Dendritic cell treated with granulocyte-macrophage colony-stimulating factor and Interleukin-4, amounts not matched to agents 40 ng/mL and 50 ng/mL, for 4 days (primary cell): Measurements from ENCODE around the gene SDF4.

Experiments
- H3K27ac Mint-ChIP-seq: one replicate; pipeline ENCODE4 v1.8.0; 2022; ENCODE audit warnings: mild to moderate bottlenecking, mixed read lengths
- H3K27me3 Mint-ChIP-seq: one replicate; pipeline ENCODE4 v1.8.0; 2022; ENCODE audit warnings: mild to moderate bottlenecking, mixed read lengths
- H3K36me3 Mint-ChIP-seq: one replicate; pipeline ENCODE4 v1.8.0; 2022; ENCODE audit warnings: low read depth, mixed read lengths
- H3K4me1 Mint-ChIP-seq: one replicate; pipeline ENCODE4 v1.8.0; 2022; ENCODE audit warnings: low read depth, mixed read lengths
- H3K4me3 Mint-ChIP-seq: one replicate; pipeline ENCODE4 v1.8.0; 2022; ENCODE audit warnings: mild to moderate bottlenecking, moderate library complexity, mixed read lengths
- H3K9me3 Mint-ChIP-seq: one replicate; pipeline ENCODE4 v1.8.0; 2022; ENCODE audit warnings: mixed read lengths
- intact Hi-C: fragments of 100-400 bp; cut with micrococcal nuclease; formaldehyde crosslinking; loops from one replicate; pipeline ENCODE4 v1.15.0; 2022

The SDF4 gene

DNA sequence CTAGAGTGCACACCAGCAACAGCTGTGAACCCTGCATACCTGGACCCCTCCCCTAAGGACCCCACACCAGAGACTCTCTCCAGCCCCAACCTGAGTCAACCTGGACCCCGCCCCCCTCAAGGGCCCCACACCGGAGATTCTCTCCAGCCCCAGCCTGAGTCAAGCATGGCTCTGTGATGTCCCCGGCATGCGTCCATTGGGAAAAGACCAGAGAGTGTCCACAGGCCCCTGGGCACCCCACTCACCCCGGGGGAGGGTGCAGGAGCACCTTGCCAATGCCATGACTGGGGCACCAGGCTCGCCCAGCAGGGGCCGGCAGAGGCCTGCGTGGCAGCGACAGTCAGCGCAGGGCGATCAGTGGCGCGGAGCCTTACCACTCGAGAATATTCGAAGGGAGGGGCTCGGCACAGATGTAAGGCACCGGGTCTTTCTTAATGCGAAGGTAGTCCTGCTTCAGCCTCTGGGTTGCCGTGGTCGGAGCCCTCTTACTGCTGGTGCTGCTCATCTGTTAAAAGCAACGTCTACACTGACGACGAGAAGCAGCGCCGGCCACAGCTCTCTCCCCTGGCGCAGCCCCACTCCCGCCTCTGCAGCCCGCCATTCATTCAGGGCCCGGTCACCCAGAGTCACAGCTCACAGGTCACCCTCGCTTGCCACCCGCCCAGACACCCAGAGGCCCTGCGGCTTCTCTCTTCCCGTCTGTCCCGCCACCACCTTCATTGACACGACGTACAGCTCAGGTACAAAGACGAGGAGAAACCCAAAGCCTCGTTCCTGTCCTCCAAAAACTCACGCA, 35.9 kb upstream of the SDF4 start:
- H3K9me3 Mint-ChIP-seq, result no peaks in the 10 kb centered on the region

DNA sequence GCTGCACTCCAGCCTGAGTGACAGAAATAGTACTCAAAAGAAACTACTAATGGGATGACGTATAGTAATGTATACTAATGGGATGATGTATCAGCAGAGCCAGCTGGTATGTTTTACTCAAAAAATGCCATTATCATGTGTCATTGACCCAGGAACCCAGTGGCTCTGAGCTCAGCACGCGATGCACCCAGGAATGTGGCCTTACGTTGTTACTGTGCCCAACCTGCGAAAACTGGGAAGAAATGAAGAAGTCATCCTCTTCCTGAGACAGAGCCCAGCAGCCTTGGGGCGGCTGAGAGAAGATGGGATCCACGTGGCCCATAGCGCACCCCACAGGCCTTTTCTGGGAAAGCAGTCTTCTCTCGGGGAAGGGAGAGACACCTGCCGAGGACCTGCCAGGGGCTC, 33.1 kb upstream of the SDF4 start:
- intact Hi-C loops, result no loop called here

More for the DNA sequence above, 35.9 kb upstream of the SDF4 start:
- intact Hi-C loops, result no loop called here
- no peak overlapping the region for H3K4me3 Mint-ChIP-seq
- peaks cover 35% of the 10 kb centered on the region for H3K4me1 Mint-ChIP-seq
- peaks cover 96% of the 10 kb centered on the region for H3K36me3 Mint-ChIP-seq
- H3K27me3 Mint-ChIP-seq, result no peaks in the 10 kb centered on the region
- no peak overlapping the region for H3K27ac Mint-ChIP-seq

DNA sequence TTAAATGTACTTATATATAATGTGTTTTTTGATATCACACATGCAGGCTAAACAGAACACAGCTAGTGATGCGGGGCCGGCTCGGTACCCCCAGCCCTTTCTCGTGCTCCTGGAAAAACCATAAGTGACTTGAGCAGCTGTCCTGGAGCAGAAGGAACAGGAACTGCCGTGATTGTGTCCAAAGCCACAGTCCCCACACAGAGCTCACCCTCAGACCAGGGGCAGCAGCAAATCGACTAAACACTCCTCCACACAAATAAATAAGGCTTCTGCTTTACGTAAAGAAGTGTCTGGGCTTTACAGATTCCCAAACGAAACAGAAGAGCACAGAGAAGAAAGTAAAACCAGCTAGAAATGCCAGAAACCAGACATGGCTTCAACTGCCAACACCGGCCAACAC, 32.2 kb upstream of the SDF4 start:
- no peak overlapping the region for H3K27ac Mint-ChIP-seq
- no peak overlapping the region for H3K4me3 Mint-ChIP-seq
- H3K4me1 Mint-ChIP-seq, result peaks cover 31% of the 10 kb centered on the region
- H3K27me3 Mint-ChIP-seq, result no peaks in the 10 kb centered on the region
- no peaks in the 10 kb centered on the region for H3K9me3 Mint-ChIP-seq
- peaks cover 94% of the 10 kb centered on the region for H3K36me3 Mint-ChIP-seq
- intact Hi-C loops, result no loop called here

More for the DNA sequence above, 33.1 kb upstream of the SDF4 start:
- Mint-ChIP-seq H3K36me3 (peaks cover 93% of the 10 kb centered on the region), H3K27ac (no peak overlapping the region), H3K4me3 (no peak overlapping the region), H3K27me3 (no peaks in the 10 kb centered on the region), H3K4me1 (peaks cover 29% of the 10 kb centered on the region), H3K9me3 (no peaks in the 10 kb centered on the region)

DNA sequence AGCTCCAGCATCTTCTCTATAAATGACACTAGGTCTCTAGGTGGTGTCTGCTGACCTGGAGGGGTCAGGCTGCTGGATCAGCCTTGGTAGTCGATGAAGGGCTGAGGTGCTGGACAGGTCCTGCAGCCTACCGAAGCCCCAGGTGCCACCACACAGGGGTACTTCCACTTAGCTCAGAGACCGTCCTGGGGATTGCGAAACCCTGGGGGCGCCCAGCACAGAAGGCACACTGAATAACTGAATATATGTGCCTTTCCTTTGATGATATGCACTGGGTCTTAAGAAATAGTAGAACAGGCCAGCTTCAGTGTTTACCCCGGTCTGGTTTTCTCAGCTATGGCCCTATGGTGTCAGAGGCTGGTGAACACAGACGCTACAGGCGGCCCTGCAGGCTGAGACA, 31.0 kb upstream of the SDF4 start:
- peaks cover 37% of the 10 kb centered on the region for H3K4me1 Mint-ChIP-seq
- no peak overlapping the region for H3K4me3 Mint-ChIP-seq
- no peaks in the 10 kb centered on the region for H3K27me3 Mint-ChIP-seq
- no peaks in the 10 kb centered on the region for H3K9me3 Mint-ChIP-seq
- peak overlapping the region; percentile 27 for H3K27ac Mint-ChIP-seq
- peaks cover 94% of the 10 kb centered on the region for H3K36me3 Mint-ChIP-seq
- intact Hi-C loops, result no loop called here

DNA sequence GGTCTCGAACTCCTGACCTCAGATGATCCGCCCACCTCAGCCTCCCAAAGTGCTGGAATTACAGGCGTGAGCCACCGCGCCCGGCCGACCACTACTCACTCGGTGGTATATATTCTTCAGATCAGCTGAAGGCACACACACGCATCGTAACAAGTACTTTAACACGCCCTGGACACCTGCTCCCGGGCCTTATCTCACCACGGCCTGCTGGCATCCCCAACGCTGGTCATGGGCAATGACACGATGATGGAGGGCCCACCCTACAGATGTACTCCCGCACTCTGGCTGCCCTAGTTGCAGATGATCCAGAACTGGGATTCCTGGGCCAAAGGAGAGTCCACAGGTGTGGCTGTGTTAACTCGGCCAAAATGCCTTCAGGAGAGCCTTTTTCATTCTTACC, 30.3 kb upstream of the SDF4 start:
- peaks cover 37% of the 10 kb centered on the region for H3K4me1 Mint-ChIP-seq
- intact Hi-C loops, result no loop called here
- H3K36me3 Mint-ChIP-seq, result peaks cover 94% of the 10 kb centered on the region
- H3K9me3 Mint-ChIP-seq, result no peaks in the 10 kb centered on the region
- H3K27me3 Mint-ChIP-seq, result no peaks in the 10 kb centered on the region
- no peak overlapping the region for H3K27ac Mint-ChIP-seq
- H3K4me3 Mint-ChIP-seq, result no peak overlapping the region

DNA sequence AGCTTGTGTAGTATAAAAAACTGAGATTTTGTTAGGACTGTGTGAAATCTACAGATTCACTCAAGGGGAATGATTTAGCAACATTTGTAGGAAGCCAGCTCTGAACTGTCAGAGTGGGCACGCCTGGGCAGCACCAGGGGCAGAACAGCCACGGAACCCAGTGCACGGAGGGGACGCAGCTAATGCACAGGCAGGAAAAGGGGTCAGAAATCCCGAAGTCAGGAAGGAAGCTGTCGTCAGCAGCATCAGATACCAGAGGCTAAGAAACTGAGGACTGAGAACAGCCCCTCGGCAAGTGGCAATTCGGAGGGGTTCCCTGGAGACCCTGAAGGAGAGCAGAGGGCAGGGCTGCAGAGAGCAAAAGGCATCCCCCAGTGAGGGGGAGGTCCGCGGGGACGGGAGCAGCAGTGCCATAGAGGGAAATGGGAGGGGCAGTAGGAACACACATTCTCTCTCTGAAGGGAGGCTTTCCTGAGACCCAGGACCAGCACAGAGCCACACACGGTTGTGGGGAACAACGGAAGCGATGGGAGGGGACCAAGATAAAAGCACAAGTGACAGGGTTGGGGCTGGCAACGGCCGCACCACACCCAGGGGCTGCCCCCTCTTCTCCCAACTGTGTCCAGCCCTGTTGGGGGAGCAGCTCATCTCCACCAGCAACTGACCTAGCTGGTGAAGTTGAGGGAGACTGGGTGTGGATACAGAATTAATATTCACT, 29.2 kb upstream of the SDF4 start:
- Mint-ChIP-seq H3K9me3 (no peaks in the 10 kb centered on the region), H3K4me3 (no peak overlapping the region), H3K27me3 (no peaks in the 10 kb centered on the region), H3K27ac (peak overlapping the region; percentile 38), H3K4me1 (peaks cover 37% of the 10 kb centered on the region), H3K36me3 (peaks cover 97% of the 10 kb centered on the region)
- intact Hi-C loops, result no loop called here

DNA sequence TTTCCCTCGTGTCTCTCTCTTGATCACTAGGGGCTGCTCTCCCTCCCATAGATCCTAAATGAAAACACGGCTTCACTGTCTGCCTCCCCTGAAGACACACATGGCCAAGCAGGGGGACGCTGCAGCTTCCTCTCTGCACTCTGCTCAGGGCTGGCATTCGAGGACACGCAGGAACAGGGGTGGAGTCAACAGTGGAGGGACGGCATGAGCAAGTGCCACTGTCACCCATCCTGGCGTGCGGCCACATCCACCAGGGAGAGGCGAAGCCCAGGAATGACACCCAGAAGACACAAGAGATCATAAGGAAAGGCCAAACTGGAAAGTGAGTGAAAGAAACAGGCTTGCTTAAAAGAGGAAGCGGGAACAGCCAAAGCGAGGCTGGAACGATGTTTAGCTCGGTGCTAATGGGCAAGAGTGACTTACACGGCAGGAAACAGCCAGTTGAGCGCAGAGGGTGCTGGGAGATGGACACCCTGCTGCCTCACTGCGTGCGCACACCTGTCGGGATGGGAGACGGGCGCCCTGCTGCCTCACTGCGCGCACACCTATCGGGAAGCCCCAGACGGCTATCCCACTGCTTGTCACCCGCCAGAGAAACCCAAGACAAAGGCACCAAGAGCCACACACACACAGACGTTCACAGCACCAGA, 28.3 kb upstream of the SDF4 start:
- Mint-ChIP-seq H3K36me3 (peaks cover 97% of the 10 kb centered on the region), H3K27me3 (no peaks in the 10 kb centered on the region), H3K27ac (peak overlapping the region; percentile 38), H3K4me1 (peaks cover 37% of the 10 kb centered on the region), H3K4me3 (peak overlapping the region; percentile 10), H3K9me3 (no peaks in the 10 kb centered on the region)
- intact Hi-C loops, result no loop called here

DNA sequence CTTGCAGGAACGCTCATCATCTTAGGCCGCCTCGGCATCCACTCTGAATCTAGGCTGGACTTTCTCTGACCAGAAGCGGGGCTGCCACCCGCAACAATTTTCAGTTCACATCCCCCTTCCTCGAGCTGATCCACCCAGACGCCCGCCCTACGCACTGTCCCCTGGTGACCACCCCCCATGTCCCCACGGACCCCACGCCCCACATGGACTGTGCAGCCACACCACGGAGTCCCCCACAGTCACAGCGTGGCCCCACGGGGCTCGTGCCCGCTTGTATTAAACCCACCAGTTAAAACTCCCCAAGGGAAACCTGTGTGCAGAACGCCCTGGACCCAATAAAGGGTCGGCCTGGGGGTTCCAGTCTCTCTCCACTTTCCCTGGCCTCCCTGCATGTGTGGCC, 27.7 kb upstream of the SDF4 start:
- Mint-ChIP-seq H3K9me3 (no peaks in the 10 kb centered on the region), H3K27me3 (no peaks in the 10 kb centered on the region), H3K27ac (peak overlapping the region; percentile 38), H3K4me1 (peaks cover 37% of the 10 kb centered on the region), H3K4me3 (peak overlapping the region; percentile 10), H3K36me3 (peaks cover 97% of the 10 kb centered on the region)
- intact Hi-C loops, result no loop called here

DNA sequence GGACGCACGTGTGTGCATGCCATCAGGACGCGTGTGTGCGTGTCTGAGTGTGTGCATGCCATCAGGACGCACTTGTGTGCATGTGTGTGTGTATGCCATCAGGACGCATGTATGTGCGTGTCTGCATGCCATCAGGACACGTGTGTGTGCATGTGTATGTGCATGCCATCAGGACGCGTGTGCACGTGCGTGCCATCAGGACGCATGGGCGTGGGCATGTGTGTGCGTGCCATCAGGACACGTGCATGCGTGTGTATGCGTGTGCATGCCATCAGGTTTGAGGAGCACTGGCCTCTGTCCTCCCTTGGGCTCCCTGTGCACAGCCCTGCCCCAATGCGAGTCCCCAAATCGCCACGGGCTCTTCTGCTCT, 27.3 kb upstream of the SDF4 start:
- Mint-ChIP-seq H3K4me3 (no peak overlapping the region), H3K27me3 (no peaks in the 10 kb centered on the region), H3K4me1 (peaks cover 37% of the 10 kb centered on the region), H3K36me3 (peaks cover 97% of the 10 kb centered on the region), H3K9me3 (no peaks in the 10 kb centered on the region), H3K27ac (no peak overlapping the region)
- intact Hi-C loops, result no loop called here

DNA sequence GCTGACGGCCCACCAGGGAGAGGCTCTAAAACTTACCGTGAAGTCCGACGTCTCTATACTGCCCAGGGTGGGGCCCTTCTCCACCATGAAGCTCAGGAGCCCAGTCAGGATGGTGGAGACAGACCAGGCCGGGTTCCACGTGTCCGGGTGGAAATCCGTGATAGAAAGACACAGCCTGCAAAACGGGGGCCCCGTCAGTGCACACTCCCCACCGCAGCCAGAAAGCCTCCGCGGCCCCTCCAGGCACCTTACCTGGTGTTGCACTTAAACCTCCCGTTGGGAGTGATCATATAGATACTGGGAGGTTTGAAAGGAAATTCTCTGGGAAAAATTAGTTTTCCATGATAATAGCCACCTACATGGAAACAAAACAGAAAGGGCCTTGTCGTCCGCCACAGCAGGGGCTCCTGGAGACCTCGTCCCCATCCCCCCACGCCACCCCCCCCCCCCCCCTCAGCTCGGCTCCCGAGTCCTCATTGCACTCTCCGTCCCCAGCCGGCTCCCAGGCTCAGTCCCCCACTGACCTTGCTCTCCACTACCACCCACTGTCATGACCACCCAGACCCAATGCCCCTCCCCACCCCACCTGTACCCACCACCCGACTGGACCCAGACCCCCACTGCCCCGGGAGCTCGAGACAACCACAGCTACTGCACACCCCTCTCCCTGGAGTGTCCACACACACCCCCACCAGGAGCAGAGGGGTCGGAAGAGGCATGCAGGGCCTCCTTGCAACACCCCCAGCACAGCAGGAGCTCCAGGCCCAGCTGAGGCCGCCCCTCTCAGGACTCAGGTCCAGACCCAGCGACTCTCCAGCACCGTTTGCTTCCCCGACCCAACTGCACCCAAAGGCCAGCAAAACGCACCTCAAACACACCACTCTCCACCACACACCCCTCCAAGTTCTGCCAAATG, 25.4 kb upstream of the SDF4 start:
- intact Hi-C loops, result no loop called here
- Mint-ChIP-seq H3K36me3 (peaks cover 97% of the 10 kb centered on the region), H3K27ac (no peak overlapping the region), H3K4me1 (peaks cover 29% of the 10 kb centered on the region), H3K4me3 (no peak overlapping the region), H3K27me3 (no peaks in the 10 kb centered on the region), H3K9me3 (no peaks in the 10 kb centered on the region)

DNA sequence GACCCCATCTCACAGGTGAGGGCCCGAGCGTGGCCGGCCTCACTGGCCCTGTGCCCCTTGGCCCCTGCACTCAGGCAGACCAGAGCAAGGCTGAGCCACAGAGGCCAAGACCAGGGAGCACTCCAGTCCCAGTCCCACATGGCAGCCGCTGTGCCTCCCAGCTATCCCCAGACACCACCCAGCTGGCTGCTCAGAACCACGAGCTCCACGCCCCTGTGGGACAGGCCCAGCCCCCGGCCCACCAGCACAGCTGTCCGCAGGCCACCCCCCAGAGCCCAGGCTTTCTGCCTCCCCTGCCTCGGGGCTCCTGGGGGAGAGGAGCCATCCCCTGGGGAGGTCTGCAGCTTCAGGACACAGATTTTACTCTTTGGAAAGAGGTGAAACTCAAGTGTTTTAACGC, 23.8 kb upstream of the SDF4 start:
- H3K4me1 Mint-ChIP-seq, result peaks cover 26% of the 10 kb centered on the region
- no peak overlapping the region for H3K4me3 Mint-ChIP-seq
- intact Hi-C loops, result no loop called here
- H3K9me3 Mint-ChIP-seq, result no peaks in the 10 kb centered on the region
- peaks cover 87% of the 10 kb centered on the region for H3K36me3 Mint-ChIP-seq
- H3K27me3 Mint-ChIP-seq, result no peaks in the 10 kb centered on the region
- no peak overlapping the region for H3K27ac Mint-ChIP-seq

DNA sequence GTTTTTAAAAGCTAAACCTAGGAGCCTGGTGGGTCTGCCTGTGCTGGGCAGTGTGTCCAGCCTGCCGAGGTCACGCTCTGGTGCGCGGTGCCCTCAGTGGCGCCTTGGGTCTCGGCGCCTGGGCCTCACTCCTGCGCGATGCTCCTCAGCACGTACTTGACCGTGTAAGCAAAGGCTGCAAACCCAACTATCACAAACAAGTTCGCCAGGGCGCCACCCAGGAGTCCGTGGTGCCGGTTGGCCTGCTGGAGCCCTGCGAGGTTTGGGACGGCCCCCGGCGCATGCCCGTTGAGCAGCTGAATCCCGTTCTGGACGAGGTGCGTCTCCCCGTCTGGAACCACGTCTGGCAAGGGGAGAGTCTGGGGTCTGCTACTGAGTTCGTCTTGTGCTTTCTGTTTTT, 23.3 kb upstream of the SDF4 start:
- no peaks in the 10 kb centered on the region for H3K27me3 Mint-ChIP-seq
- peaks cover 85% of the 10 kb centered on the region for H3K36me3 Mint-ChIP-seq
- no peak overlapping the region for H3K27ac Mint-ChIP-seq
- no peaks in the 10 kb centered on the region for H3K9me3 Mint-ChIP-seq
- peaks cover 21% of the 10 kb centered on the region for H3K4me1 Mint-ChIP-seq
- intact Hi-C loops, result no loop called here
- no peak overlapping the region for H3K4me3 Mint-ChIP-seq

DNA sequence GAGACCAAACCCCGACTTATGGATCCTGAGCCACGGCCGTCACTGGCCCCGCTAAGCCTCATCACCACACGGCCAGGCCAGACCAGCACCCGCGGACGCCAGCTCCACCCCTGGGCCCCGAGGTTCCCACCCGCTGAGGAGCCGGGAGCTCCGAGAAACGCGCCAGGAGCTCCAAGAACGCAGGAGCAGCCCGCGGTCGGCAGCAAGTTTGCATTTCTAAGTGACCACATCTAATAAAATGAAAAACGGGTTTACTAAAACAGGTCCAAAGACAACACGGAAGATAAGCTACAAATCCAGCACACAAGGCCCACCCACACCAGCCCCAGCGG, 22.8 kb upstream of the SDF4 start:
- Mint-ChIP-seq H3K4me3 (no peak overlapping the region), H3K4me1 (peaks cover 17% of the 10 kb centered on the region), H3K9me3 (no peaks in the 10 kb centered on the region), H3K36me3 (peaks cover 80% of the 10 kb centered on the region), H3K27ac (no peak overlapping the region), H3K27me3 (no peaks in the 10 kb centered on the region)
- intact Hi-C loops, result no loop called here
